GM18870 (cell line): ENCODE measurements around the gene ZMYND10.

Experiments
- ATAC-seq: cut with Tn5 transposase; IDR thresholded peaks from one replicate; pipeline ENCODE4 v1.9.1; 2021; ENCODE audit warnings: moderate library complexity; ENCODE audit not compliant: unreplicated experiment

Gene ZMYND10

DNA sequence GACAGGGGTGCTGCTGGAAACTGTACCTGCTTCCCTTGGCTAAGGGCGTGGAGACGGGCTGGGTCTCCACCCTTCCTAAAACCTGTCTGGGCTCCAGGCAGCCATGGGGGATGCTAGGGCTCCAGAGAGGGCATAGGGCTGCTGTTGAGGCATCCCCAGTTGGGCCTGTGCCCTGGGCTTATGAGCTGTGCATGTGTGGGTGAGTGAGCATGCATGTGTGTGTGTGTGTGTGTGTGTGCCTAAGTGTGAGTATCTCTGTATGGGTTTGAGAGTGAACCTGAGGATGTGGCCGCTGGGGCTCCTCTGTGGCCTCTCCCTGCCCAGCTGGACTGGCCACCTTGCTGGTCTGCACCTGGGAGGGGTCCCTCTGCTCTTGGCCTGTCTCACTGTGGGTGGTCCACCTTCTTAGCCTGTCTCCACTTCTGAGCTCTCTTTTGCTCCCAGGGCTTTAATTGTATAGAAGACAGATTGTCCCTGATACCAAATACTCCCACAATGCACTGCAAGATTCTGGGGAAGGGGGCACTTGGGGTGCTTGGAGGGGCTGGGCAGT is 25.7 kb upstream of the ZMYND10 start:
- no peak for ATAC-seq

DNA sequence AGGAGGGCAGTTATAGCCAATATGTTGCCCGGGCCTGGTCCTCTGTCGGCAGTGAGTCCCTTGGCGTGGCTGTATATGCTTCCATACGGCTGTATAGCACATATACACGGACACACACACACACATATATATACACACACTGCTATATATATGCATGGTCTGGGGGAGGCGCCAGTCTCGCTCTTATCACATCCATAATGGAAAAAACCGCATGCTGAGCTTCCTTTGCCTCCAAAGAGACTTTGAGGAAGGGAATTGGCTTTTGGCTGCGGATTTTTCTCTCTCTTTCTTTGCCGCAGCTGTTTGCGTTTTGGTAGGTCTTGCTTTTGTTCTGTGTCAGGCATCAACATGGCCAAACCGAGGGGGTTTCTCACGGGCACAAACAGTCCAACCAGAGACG is 25.1 kb upstream of the ZMYND10 start:
- ATAC-seq = no peak

DNA sequence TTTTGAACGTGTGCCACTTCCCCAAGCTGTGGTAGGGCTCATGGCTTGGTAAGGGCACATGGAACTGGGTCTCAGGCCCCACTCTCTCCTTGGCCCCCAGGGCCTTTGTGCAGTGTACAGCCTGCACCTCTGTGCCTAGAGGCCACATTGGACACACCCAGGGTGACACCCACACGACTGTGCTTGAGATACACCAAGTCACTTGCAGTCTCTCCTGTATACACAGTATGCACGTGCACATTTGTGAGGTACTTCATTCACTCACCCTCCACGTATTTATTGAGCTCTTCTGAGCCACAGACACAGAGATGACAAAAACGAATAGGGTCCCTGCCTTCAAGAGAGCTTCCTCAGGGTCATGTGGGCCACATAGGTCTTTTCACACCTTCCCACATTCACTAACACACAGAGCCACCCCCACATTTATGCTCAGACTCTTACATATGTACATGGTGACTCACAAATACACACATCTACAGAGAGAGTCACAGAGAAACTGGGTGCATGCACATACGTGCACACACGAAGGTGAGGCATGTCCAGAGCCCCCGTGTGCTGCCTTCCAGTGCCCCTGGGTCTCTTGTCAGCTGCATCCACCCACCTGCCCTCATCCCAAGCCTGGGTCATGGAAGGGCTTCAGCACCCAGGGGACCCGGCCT is 23.6 kb upstream of the ZMYND10 start:
- ATAC-seq = no peak

DNA sequence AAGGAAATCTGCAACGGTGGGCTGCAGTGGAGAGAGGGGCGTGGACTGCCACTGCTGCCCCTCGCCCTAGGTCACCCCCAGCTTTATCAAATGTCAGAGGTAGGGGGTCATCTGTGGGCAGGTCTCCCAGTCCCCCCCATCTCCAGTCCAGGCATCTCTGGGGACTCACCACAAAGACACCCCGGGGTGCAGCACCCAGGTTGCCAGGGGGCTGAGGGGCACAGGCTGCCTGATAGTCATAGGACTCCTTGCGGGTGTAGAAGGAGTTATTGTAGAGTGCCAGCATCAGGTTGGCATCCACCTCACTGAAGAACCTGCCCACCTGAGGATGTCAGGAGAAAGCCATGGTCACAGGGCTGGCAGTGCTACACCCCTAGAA is 20.3 kb upstream of the ZMYND10 start:
- no peak for ATAC-seq

DNA sequence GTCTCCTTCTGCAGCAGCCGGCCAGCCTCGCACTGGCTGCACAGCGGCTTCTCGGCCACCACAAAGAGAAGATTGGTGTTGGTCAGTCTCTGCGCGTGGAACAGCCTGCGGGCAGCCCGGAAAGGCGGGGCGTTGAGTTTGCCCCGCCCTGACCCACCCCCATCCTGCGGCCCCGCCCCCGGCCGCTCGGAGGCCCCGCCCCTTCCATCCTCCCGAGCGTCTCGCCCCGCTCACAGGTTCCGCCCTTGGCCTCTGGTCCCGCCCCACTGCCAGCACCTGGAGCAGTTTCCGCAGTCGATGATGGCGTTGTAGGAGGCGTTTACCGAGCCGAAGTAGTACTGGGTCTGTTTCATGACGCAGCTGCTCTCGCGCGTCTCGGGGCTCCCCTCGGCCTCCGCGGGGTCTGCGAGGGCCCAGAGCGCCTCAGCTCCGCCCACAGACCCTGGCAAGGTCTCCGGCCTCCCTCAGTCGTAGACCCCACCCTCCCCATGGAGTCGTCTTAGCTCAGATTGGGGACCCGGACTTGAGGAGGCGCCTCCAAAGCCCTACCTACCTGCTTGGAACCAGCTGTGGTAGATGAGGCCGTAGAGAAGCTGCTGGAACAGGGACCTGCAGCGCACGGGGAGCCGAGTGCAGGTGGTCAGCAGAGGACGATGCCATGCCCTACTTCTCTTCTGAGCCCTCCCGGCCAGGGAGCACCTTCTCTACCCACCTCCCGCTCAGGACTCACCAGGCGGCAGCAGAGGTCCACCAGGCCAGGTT is 19.7 kb upstream of the ZMYND10 start:
- peak; percentile 62 for ATAC-seq

DNA sequence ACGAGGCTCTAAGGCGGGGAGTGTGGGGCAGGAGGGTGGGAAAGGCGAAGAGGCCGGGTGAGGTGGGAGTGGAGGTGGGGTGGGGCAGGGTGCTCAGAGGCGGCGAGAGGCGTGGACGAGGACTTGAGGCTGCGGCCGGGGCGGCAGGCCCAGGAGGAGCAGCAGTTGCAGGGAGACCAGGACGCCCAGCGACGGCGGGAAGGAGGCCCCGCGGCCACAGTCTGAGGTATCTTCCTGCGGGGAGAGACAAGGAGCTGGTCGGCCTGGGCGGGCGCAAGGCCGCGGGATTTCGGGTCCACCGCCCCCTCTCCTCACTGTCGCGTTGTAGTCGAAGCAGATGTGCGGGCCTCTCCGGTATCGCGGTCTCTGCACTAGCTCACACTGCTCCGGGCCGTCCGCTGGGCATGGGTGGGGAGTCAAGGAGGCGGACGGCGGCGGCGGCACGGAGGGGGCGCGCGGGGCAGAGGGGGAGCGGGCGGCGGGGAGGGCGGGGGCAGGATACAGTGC is 19.1 kb upstream of the ZMYND10 start:
- no peak for ATAC-seq

DNA sequence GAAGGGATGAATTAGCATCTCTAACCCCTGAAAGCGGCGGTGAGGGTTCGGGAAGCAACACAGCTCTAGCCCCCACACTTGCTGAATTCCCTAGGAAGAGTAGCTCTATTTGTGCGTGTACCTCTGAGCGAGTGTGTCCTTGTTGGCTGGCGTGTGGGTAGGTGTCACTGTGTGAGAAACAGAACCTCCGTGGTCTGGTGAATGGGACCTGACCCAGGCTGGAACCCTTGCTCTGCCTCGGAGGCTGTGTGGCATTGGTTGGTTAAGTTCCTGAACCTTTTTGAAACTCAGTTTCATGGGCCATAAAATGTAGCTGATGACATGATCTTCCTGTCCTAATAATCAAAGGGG is 14.2 kb upstream of the ZMYND10 start:
- peak; percentile 12 for ATAC-seq

DNA sequence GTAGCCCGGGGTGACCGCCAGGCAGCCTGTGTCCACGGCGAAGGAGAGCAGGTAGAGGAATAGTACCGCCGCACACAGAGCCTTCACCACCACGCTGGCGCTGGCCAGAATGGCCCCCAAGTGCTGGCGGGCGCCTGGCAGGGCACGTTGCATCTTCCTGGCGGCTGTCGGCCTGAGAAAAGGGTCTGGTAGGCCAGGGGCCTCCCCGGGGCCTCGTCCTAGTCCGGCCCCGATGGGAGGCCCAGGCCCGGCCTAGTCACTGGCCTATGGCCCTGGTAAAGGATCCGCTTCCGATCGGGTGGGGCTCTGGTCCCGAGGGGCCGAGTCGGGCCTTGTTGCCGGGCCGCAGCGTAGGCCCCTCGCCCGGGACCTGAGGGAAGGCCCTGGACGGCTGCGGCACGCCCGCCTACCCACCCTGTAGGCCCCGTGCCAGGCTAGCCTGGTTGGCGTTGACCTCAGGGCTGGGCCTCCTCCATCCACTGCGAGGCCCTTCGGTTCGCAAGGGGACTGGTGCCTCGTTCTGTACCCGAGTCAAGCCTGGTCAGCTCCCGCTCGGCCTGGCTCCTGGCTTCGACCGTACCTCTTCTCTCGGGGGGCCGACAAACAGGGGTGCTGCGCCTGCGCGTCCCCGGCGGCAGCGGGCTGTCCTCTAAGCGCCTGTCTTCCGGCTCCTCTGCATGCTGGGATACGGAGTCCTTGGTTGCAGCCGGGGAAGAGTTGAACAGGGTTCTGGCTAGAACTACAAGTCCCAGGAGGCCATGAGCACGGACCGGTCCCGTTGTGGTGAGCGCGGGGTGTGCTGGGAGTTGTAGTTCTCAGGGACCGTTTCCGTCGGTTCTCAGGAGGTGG is 13.6 kb upstream of the ZMYND10 start, which contains the start of gene TMEM115:
TSS of gene TMEM115 (minus strand) at position 611 of the 849 bp plus-strand sequence. CDS start at position 153, 458 bp downstream.
- peak; percentile 94 for ATAC-seq

DNA sequence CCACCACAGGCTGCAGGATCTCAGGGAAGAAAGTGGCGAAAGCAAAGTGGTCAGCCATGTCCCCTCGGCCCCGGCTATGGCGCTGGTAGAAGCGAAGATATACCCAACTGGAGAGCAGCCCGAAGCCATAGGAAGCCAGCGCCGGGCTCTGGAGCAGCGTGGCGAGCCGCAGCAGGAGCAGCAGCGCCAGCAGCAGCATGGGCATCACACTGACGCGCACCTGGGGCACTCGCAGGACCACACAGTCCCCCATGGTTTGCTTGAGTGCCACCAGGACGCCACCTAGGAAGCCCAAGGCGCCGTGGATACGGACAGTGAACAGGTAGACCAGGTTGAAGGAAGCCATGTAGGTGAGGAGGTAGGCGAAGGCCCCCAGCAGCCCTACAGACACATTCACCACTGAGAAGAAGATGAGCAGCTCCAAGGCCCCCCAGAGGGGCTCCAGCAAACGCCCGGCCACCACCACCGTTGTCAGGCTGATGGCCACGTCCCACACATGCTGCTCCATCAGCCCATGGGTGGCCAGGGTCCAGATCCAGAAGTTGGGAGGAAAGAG is 12.9 kb upstream of the ZMYND10 start:
- ATAC-seq = no peak

DNA sequence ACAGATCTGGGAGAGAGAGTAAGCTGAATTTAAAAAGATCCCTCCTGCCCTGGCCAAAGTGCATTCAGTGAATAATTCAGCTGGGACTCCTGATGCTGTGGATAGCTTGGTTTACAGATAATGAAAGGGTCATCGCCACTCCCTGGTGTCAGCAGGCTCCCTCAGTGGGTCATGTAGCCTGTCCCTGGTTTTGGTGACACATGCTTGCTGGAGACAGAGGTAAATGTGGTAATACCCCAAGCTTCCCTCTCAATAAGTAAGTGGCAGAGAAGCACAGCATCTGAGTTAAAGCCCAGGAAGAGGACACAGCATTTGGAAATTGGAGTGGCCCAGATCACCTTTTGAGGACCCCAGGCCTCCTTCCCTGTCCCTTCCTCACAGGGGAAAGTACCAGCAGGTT is 11.9 kb upstream of the ZMYND10 start:
- no peak for ATAC-seq

DNA sequence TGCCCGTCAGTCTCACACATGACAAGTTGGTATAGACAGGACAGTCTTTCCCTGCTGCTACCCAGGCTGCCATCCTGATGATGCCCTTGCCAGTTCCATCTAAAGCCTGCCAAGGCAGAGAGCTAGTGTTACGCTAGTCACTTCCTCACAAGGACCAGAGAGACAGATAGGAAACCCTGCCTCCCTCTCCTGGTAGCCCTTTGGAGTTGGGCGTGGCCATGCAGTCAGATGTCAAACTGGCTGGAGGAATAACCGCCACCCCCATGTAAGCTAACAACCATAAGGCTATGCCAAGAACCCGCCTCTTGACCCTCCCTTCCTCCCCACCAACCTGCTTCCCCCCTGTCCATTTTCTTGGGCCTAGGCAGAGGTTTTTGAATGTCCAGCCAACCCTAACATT is 11.0 kb upstream of the ZMYND10 start:
- no peak for ATAC-seq

DNA sequence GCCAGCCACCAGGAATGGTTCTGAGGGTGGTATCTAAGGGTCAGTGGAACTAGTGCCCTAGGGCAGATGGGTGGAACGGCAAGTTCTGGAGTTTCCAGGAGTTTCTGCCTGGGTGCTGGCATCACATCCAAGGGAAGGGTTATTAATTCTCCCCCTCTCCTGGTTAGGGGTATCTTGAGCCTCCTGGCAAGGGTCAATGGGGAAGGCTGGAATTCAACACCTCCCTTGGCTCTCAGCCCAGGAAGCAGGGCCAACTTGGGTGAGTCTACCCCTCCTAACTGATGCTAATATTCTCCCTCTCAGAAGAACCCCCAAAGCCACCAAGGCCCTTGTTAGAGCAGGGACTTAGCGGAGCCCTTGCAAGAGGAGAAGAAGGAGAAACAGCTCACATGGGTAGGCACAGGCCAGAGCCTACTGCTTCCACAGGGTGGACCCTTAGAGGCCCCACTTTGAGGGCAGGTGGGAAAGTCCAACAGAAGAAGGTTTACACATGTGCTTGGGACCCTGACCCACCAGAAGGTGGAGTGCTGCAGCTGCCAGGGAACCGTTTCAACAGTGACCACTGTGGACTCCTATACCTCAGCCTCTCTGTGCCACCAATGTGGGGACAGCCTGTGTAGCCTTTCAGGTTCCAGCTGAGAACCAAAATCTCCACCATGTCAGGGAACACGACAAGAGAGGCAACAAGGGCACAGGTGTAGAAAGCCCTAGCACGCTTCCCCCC is 10.5 kb upstream of the ZMYND10 start:
- ATAC-seq = no peak

DNA sequence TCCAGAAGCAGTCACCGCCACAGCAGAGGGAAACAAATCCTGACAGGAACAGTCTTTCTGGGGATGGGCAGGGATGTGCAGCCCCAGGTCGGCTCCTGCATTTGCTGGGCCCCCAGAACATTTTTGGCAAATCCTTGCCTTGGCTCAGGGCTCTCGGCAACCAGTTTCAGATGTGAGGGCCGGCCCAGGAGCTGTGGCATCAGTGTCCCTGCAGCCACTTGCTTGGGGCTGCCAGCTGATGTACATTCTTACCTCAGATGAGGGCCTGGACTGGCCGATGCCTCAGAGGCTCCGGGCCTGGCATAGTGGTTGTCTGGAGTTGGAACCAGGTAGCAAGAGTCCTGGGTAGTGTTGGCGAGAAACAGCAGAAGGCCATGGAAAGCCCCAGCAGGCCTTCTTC is 9.3 kb upstream of the ZMYND10 start:
- no peak for ATAC-seq

DNA sequence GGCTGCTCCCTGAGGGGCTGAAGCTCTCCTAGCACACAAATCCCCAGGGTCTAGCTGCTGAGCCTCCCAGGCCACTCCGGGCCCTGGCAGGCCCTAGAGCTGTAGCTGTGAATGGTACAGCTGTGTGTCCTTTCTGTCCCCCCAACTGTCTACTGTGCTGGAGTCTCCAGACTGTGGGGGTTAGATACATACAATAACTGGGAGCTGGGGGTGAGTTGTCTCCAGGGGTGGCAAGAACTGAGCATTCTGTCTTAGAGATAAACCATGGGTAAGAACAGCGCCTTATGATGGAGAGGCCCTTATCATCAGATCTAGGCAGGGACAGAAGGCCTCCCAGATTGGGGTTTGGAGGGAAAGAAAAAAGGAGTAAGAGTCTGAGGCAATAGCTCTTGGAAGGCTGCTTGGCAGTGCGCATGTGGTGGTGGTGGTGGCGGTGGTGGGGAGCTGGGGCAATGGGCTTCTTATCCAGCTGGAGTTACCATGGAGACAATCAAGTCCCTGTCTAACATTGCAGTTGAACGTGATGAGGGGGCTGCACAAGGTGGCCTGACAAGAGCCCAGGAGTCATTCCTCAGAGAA is 8.7 kb upstream of the ZMYND10 start:
- ATAC-seq = no peak

DNA sequence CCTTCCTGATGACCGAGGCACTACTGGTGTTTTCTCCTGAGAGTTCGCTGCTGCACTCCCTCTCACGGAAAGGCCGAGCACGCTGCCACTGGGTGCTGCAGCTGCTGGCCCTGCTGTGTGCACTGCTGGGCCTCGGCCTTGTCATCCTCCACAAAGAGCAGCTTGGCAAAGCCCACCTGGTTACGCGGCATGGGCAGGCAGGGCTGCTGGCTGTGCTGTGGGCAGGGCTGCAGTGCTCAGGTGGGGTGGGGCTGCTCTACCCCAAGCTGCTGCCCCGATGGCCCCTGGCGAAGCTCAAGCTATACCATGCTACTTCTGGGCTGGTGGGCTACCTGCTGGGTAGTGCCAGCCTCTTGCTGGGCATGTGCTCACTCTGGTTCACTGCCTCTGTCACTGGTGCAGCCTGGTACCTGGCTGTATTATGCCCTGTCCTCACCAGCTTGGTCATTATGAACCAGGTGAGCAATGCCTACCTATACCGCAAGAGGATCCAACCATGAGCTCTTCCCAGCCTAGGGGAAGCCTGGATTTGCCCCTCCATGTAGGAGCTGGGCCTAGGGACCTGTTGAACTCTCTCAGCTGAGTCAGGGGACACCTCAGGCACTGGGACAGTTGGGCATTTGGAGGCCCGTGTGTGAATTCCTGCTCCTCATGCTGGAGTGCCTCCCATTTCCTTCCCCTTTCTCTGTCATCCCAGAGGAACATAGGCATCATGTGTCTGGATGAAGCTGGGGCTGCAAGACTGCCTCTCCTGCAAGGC is 7.9 kb upstream of the ZMYND10 start:
- no peak for ATAC-seq

DNA sequence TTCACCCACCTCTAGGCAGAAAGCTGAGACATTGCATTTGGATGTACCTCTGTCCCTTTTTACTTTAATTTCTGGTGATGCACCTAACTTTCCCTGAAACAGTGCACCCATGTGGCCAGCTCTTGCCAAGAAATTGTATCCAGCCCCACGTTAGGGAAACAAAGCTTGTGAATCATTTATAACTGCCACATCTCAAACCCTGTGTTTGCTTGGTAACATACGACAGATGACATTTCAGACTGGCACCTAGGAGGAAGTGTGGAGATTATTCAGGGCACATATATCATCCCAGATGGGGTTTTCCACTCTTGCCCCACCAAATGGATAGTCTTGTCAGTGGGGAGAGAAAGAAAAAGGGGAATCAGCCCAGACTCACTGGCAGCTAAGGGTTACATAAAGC is 7.2 kb upstream of the ZMYND10 start:
- no peak for ATAC-seq

DNA sequence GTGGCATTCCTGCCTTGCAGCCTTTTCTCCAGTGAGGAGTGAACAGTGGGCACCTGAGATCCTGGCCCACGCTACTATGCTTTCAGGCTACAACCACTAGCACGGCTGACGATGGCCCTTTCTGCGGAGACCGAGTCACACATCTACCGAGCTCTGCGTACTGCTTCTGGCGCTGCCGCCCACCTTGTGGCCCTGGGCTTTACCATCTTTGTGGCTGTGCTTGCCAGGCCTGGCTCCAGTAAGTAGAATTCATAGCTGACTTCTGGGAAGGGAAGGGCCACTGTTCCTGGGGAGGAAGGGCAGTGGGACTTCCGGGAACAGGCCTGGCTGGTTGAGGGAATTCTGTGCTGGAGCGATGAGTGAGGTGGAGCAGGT is 5.8 kb upstream of the ZMYND10 start:
- ATAC-seq = no peak

DNA sequence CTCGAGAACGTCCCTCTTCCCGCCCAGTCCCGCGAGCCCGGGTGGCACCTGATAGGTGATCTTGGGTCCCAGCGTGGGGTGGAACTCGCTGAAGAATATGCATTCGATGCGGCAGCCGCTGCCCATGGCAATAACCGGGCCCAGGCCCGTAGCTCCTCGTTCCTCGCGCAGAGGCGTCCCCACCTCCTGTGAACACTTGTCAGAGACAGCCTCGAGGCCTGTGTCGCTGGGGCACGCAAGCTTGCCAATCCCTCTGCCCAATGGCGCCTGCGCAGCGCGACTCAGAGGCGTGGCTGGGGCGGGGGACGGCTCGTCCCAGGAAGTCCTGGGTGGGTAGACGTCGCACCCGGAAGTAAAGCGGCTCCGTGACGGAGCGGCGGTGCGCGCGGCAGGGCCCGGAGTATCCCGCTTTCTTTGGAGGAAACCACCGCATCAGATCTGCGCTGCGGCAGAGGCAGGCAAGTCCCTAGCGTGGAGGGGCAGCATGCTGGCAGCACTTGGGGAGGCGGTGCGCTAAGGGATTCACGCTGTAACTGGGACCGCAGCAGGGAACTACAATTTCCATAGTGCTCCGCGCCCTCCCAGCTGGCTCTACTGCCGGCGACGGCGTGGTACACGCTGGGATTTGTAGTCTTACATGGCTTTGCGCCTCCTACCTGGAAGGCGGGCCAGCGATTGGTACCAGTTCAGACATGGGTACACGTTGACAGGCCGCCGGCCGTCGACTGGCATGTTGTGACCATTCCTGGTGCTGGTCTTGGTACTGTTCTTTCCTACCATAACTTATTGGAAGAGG is 5.2 kb upstream of the ZMYND10 start, which contains the start of the genes CYB561D2 and NPRL2:
TSS of gene CYB561D2 (plus strand) at position 336 of the 796 bp plus-strand sequence. CDS start 572 bp downstream, outside the sequence.
TSS of gene NPRL2 (minus strand) at position 249 of the 796 bp plus-strand sequence. CDS start at position 126, 123 bp downstream.
- ATAC-seq = peak; percentile 75
